ENCODE measurements around the gene F5. TPM values are rescaled to one million over a fixed set of nuclear protein-coding genes. Genes with fewer than 3 reads are reported as not detected.

The F5 gene
- total and polyA plus RNA-seq, 10 of the 15 experiments (the other 5 are each of a cell fraction or from before 2014, with no cell fraction given): under 0.01 to 3.8 (median 0.40) TPM

- no peak for TF ChIP-seq USF1 (IDR thresholded peaks at IDR 0.05; ENCODE audit: borderline replicate concordance, extremely low read length, insufficient read depth, low read depth, low read length)
Observed at GRCh38 chr1:169548282-169548681, 38.0 kb downstream of the F5 start (continued).

GRCh38 chr1:169546087-169546995, 39.9 kb downstream of the F5 start:
- H3K9ac ChIP-seq (ENCODE audit: control insufficient read depth, insufficient read depth, low read length): no peak overlapping the region
- H3K9me3 ChIP-seq (replicated peaks; ENCODE audit: control insufficient read depth, insufficient read depth, low read length): no peaks in the 10 kb centered on the region
- CTCF ChIA-PET: interaction anchor here (0.6 to 3.9 kb wide), 30 partner anchors 12 to 1312 kb away, joined by 3 to 27 read pairs (median 4); partner anchors contain the start of gene F5
- intact Hi-C loops (cut with micrococcal nuclease; ENCODE audit: unreplicated experiment) (loop anchor here (1.0 to 5.0 kb wide), 4 partner anchors 61 to 943 kb away; partner anchors contain the start of genes BLZF1, NME7 and SLC19A2), in situ Hi-C loops (cut with MboI) (loop anchor here (5.0 to 10.0 kb wide), 2 partner anchors 74 to 1102 kb away; no protein-coding TSS in a partner anchor)
- BruUV-seq (replicated peaks): no TSS peak
- DNase-seq (ENCODE audit: low read depth, low spot score) (peak; percentile 40), ATAC-seq (peak; percentile 92), FAIRE-seq (peak; percentile 70)
- SMC1A ChIA-PET (ENCODE audit: uncharacterized antibody, unreplicated experiment): interaction anchor here (0.6 to 3.6 kb wide), 17 partner anchors 8 to 1204 kb away, joined by 3 to 26 read pairs (median 5); no protein-coding TSS in a partner anchor
- no peaks in the 10 kb centered on the region for H3K79me2 ChIP-seq (ENCODE audit: control insufficient read depth, insufficient read depth, low read length)
- H3K4me1 ChIP-seq (ENCODE audit: control insufficient read depth, insufficient read depth, low read length): no peaks in the 10 kb centered on the region
- POLR2A ChIA-PET: no interaction called here
- no peaks in the 10 kb centered on the region for H3K36me3 ChIP-seq (ENCODE audit: control insufficient read depth in 2 of 2, insufficient read depth in 2 of 2, low read length in 1 of 2)
- no peak overlapping the region; the same call in 1 of the 2 replicates for H2AFZ ChIP-seq (ENCODE audit: control insufficient read depth, low read depth, low read length)
- no peak overlapping the region for H3K4me3 ChIP-seq
- WGBS (ENCODE audit: insufficient coverage, insufficient replicate concordance, low lambda C conversion rate, missing lambda C conversion rate): 38% methylated on average over 13 of the region's 15 CpGs
- H3K27ac ChIP-seq (ENCODE audit: control insufficient read depth, insufficient read depth): no peak overlapping the region
- H4K20me1 ChIP-seq (ENCODE audit: control insufficient read depth, insufficient read depth): no peaks in the 10 kb centered on the region
- H3K4me2 ChIP-seq (ENCODE audit: control insufficient read depth, insufficient read depth): no peak overlapping the region
- RAD21 ChIA-PET (ENCODE audit: unreplicated experiment): interaction anchor here (0.6 to 4.8 kb wide), 13 partner anchors 8 to 1271 kb away, joined by 3 to 29 read pairs (median 4); partner anchors contain the start of gene SLC19A2
- TF ChIP-seq RAD21 (IDR thresholded peaks at IDR 0.05; ENCODE audit: insufficient read depth, low read depth, low read length) (peak; percentile 75), SMC3 (IDR thresholded peaks at IDR 0.05; ENCODE audit: borderline replicate concordance, low read length) (peak; percentile 88), BHLHE40 (IDR thresholded peaks at IDR 0.05; ENCODE audit: borderline replicate concordance in 1 of 2, low read depth in 2 of 2, low read length in 1 of 2) (0 out of 4 replicates have a peak, but pooled peaks of 1 of the 2 experiments have one; percentile 6), YY1 (IDR thresholded peaks at IDR 0.05; ENCODE audit: low read depth, low read length) (no peak), CUX1 (IDR thresholded peaks at IDR 0.05; ENCODE audit: insufficient replicate concordance, low read depth, low read length) (no peak), CTCF (IDR thresholded peaks at IDR 0.05 in 2 of 3, conservative IDR thresholded peaks at IDR 0.05 in 1 of 3; ENCODE audit: control insufficient read depth in 2 of 3, extremely low read depth in 1 of 3, insufficient read depth in 1 of 3, low read depth in 3 of 3, low read length in 3 of 3) (peak; percentile 63 to 69 (median 66)), SPI1 (IDR thresholded peaks at IDR 0.05; ENCODE audit: borderline replicate concordance, insufficient read depth, low read depth, low read length) (no peak)
- no peaks in the 10 kb centered on the region for H3K27me3 ChIP-seq (replicated peaks in 1 of 2; ENCODE audit: control insufficient read depth in 2 of 2, insufficient read depth in 2 of 2, low read length in 1 of 2)

Data from GM12878 (cell line).